Retinal pigment epithelial cell (primary cell): ENCODE measurements around the gene SPNS1.

Experiments used
- DNase-seq: peaks from one replicate; pipeline ENCODE4 v3.0.0-alpha.2; 2010; ENCODE audit warnings: low read depth
- H3K4me3 ChIP-seq: 2 replicates; pipeline ENCODE4 v1.5.1; 2011; ENCODE audit warnings: mild to moderate bottlenecking, low read length, control low read depth, moderate library complexity
- CTCF ChIP-seq: conservative IDR thresholded peaks from 2 replicates; pipeline ENCODE4 v1.5.1; 2011; ENCODE audit warnings: low read depth, low read length, control low read depth, inconsistent platforms

The SPNS1 gene

GRCh38 chr16:29028457-29029167 lies 54.0 kb downstream of the SPNS1 start:
- DNase-seq, result no peak
- no peak for TF ChIP-seq CTCF
- no peak overlapping the region for H3K4me3 ChIP-seq

- peak; percentile 98 for DNase-seq
- no peak for TF ChIP-seq CTCF
- no peak overlapping the region for H3K4me3 ChIP-seq
Measured at GRCh38 chr16:29029168-29029994, 54.8 kb downstream of the SPNS1 start.

- TF ChIP-seq CTCF, result no peak
- H3K4me3 ChIP-seq, result no peak overlapping the region
- DNase-seq, result no peak
Measured at GRCh38 chr16:29030086-29030840, 55.7 kb downstream of the SPNS1 start.
